Inflammatory macrophage treated with lipopolysaccharide for 4 hours (primary cell): Measurements from ENCODE around the gene LRRC9.
"Not testable (repeated sequence)": the region's sequence is repeated elsewhere in the genome, so short reads cannot be mapped to it uniquely, and the experiment has no call there.

Experiments
- DNase-seq: peaks from one replicate; pipeline ENCODE4 v3.0.0-alpha.2; 2020

Gene LRRC9

GRCh38 chr14:59919570-59920377, at the start of gene LRRC9:
Gene LRRC9, plus strand, starts transcription at chr14:59920144.
- DNase-seq: no peak

GRCh38 chr14:59870277-59871165, 49.4 kb upstream of the LRRC9 start, which contains the start of gene RTN1:
Gene RTN1, minus strand, starts transcription at chr14:59870776. Its CDS starts 146 bp downstream, at chr14:59870630.
- DNase-seq: peak; percentile 75

GRCh38 chr14:59871166-59871495, 48.8 kb upstream of the LRRC9 start:
- DNase-seq: no peak

- peak; percentile 22 for DNase-seq
These were observed 37.0 kb upstream of the LRRC9 start for GRCh38 chr14:59882957-59883356.

GRCh38 chr14:59890676-59891075, 29.3 kb upstream of the LRRC9 start:
- no peak for DNase-seq

- DNase-seq: no peak
These were observed 24.2 kb upstream of the LRRC9 start for GRCh38 chr14:59895721-59896120.

- peak; percentile 55 for DNase-seq
These were observed 22.1 kb upstream of the LRRC9 start for GRCh38 chr14:59897757-59898383.

- no peak for DNase-seq
These were observed 19.4 kb upstream of the LRRC9 start for GRCh38 chr14:59900556-59900955.

- no peak for DNase-seq
These were observed 15.8 kb upstream of the LRRC9 start for GRCh38 chr14:59904184-59904583.

- DNase-seq: peak; percentile 14
These were observed 14.8 kb upstream of the LRRC9 start for GRCh38 chr14:59905188-59905587.

- DNase-seq: no peak
These were observed 7.5 kb upstream of the LRRC9 start for GRCh38 chr14:59912443-59912842.

GRCh38 chr14:59913187-59913586, 6.8 kb upstream of the LRRC9 start:
- no peak for DNase-seq

- DNase-seq: peak; percentile 39
These were observed 947 bp upstream of the LRRC9 start for GRCh38 chr14:59918824-59919569.

- DNase-seq: peak; percentile 53
These were observed 387 bp downstream of the LRRC9 start for GRCh38 chr14:59920378-59920683.

- no peak for DNase-seq
These were observed 5.9 kb downstream of the LRRC9 start for GRCh38 chr14:59925797-59926196.

GRCh38 chr14:59926534-59926933, 6.6 kb downstream of the LRRC9 start:
- DNase-seq: no peak

GRCh38 chr14:59931237-59931636, 11.3 kb downstream of the LRRC9 start:
- DNase-seq: no peak

GRCh38 chr14:59936145-59936544, 16.2 kb downstream of the LRRC9 start:
- DNase-seq: no peak

GRCh38 chr14:59939828-59940227, 19.9 kb downstream of the LRRC9 start:
- DNase-seq: no peak

GRCh38 chr14:59942296-59942862, 22.4 kb downstream of the LRRC9 start:
- DNase-seq: not testable (repeated sequence)

GRCh38 chr14:59944909-59945308, 25.0 kb downstream of the LRRC9 start:
- DNase-seq: no peak

- DNase-seq: not testable (repeated sequence)
These were observed 32.2 kb downstream of the LRRC9 start for GRCh38 chr14:59952141-59952540.
